ENCODE measurements around the gene ZNF22.
A peak's percentile ranks its signal among the peaks of the same experiment; 100 is the strongest.

ZNF22 gene

DNA sequence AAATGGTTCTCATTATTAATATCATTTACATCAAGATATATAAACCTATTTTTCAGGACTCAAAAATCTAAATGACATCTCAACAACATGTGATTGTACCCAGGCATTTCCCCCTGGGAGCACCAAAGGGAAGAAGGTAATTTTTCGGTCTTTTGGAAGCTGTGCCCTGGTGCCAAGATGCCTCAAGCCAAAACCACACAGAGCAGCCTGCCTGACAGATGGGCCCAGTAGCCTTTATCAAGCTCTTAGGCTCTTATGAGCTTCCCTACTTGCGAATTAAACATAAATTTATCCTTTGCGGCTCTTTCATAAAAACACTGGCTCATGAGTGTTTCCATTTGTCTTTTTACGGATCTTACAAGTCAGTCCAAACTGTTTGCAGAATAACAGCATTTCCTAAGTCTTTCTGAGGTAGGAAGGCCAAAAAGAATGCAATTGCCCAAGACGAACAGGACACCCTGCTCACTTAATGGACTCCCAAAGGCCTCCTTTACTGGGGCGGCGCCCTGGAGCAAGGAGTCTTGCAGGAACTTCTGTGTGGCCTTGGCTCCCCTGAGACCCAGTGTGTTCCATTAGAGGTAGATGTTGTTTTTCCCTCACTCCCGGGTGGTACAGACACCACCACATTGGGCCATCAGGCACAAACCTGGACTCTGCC, 45.2 kb upstream of the ZNF22 start:
- TF ChIP-seq, protein P1, sequence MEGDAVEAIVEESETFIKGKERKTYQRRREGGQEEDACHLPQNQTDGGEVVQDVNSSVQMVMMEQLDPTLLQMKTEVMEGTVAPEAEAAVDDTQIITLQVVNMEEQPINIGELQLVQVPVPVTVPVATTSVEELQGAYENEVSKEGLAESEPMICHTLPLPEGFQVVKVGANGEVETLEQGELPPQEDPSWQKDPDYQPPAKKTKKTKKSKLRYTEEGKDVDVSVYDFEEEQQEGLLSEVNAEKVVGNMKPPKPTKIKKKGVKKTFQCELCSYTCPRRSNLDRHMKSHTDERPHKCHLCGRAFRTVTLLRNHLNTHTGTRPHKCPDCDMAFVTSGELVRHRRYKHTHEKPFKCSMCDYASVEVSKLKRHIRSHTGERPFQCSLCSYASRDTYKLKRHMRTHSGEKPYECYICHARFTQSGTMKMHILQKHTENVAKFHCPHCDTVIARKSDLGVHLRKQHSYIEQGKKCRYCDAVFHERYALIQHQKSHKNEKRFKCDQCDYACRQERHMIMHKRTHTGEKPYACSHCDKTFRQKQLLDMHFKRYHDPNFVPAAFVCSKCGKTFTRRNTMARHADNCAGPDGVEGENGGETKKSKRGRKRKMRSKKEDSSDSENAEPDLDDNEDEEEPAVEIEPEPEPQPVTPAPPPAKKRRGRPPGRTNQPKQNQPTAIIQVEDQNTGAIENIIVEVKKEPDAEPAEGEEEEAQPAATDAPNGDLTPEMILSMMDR (IDR thresholded peaks at IDR 0.05; ENCODE audit: low read depth, low read length) = no peak
- H3K4me3 ChIP-seq (ENCODE audit: low read depth, low read length) = no peak overlapping the region
- DNase-seq = no peak
- no peak overlapping the region for H3K27ac ChIP-seq
- H3K36me3 ChIP-seq = no peaks in the 10 kb centered on the region; the same call in 1 of the 2 replicates
- H3K27me3 ChIP-seq (ENCODE audit: insufficient read depth, low read depth, severe bottlenecking) = no peaks in the 10 kb centered on the region
- peaks cover 3% of the 10 kb centered on the region for H3K9me3 ChIP-seq (ENCODE audit: severe bottlenecking)

DNA sequence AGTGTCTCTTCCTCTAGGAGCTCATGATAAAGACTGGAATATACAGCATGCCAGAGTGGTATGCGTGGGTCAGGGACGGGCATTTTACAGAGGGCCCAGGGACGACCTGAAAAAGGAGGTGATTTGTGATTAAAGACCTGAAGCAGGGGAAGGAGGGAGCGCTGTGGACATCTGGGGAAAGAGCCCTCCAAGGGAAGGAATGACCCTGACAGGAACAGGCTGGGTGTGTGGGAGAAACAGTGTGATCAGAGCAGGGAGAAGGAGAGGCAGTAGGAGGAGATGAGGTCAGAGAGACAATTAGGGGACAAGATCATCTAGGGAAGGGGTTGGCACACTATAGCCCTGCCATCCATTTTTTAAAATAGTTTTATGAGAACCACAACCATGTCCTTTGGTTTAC, 44.5 kb upstream of the ZNF22 start:
- no peak for DNase-seq
- Histone ChIP-seq H3K36me3 (no peaks in the 10 kb centered on the region; the same call in 1 of the 2 replicates), H3K9me3 (ENCODE audit: severe bottlenecking) (peaks cover 3% of the 10 kb centered on the region), H3K27ac (no peak overlapping the region), H3K4me3 (ENCODE audit: low read depth, low read length) (no peak overlapping the region), H3K27me3 (ENCODE audit: insufficient read depth, low read depth, severe bottlenecking) (no peaks in the 10 kb centered on the region)
- TF ChIP-seq, protein P1 (IDR thresholded peaks at IDR 0.05; ENCODE audit: low read depth, low read length) = no peak

DNA sequence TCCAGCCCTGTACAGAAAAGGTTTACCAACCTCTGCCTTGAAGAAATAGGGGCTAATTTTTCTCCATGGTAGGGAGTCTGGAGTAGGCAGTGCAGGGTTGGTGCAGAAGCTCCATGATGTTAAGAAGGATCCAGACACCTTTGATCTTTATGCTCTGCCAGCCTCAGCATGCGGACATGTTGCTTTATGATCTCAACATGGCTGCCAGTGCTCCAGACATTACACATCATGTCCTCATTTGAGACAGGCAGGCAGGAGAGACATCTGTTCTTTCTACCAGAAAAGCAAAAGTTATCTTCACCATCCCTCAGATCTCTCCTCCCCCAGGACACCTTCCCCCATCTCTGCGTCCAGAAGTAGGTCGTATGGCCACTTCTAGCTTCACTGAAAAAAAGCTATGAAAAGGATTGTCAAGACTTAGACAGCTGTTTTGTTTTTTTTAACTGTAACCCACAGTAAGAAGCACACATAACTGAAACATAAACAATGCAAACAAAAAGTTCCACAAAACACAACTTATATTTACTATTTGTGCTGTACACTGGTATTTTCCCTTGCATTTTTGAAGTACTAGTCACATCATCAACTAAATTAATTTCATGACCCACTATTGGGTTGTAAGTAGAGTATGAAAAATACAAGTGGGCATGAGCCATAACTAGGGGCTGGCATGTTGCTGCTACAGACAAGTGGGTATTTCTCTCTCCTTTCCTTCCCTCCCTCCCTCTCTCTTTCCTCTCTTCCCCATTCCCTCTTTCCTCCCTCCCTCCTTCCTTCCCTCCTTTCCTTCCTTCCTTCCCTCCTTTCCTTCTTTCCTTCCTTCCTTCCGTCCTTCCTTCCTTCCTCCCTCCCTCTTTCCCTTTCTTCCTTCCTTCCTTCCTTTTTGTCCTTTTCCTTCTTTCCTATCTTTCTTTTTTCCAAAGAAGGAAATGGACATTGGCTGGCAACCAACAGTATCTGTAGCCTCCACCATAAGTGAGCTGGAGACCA, 43.7 kb upstream of the ZNF22 start:
- Histone ChIP-seq H3K9me3 (ENCODE audit: severe bottlenecking) (peaks cover 3% of the 10 kb centered on the region), H3K27ac (no peak overlapping the region), H3K4me3 (ENCODE audit: low read depth, low read length) (no peak overlapping the region), H3K36me3 (no peaks in the 10 kb centered on the region; the same call in 1 of the 2 replicates), H3K27me3 (ENCODE audit: insufficient read depth, low read depth, severe bottlenecking) (no peaks in the 10 kb centered on the region)
- DNase-seq = no peak
- TF ChIP-seq, protein P1 (IDR thresholded peaks at IDR 0.05; ENCODE audit: low read depth, low read length) = no peak

DNA sequence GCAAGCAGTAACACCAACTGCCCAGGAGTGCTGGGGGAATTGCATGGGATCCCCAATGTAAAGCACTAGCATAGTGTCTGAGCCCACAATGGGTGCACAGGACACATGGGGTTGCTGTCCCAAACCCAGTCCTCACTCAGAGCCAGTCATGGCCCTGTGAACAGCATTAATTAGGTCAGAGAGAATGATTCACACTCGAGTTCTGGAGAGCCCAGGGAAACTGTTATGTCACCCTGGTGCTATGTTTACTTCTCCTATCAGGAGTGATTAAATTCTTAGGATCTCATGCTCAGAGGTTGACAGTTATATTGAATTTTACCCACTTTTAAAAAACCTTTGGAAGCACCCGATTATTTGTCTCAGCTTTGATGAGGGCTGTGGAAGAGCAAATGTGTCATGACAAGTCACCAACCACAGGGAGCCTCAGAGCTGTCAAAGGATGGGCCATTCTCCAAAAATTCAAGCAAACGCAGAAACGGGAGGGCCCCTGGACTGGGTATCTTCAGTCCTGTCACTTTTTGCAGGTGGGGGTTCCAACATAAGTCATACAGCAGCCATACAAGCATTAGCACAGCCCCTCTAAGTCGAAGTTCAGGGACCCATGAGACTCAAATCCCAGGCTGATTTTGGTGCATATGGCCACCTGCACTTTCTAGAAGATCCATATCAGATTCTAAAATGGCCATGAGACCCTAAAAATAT, 42.4 kb upstream of the ZNF22 start:
- TF ChIP-seq, protein P1 (IDR thresholded peaks at IDR 0.05; ENCODE audit: low read depth, low read length) = no peak
- peaks cover 3% of the 10 kb centered on the region for H3K9me3 ChIP-seq (ENCODE audit: severe bottlenecking)
- H3K27ac ChIP-seq = peak overlapping the region; percentile 92
- DNase-seq = no peak
- H3K4me3 ChIP-seq (ENCODE audit: low read depth, low read length) = peak overlapping the region; percentile 73
- no peaks in the 10 kb centered on the region for H3K27me3 ChIP-seq (ENCODE audit: insufficient read depth, low read depth, severe bottlenecking)
- no peaks in the 10 kb centered on the region; the same call in 1 of the 2 replicates for H3K36me3 ChIP-seq

DNA sequence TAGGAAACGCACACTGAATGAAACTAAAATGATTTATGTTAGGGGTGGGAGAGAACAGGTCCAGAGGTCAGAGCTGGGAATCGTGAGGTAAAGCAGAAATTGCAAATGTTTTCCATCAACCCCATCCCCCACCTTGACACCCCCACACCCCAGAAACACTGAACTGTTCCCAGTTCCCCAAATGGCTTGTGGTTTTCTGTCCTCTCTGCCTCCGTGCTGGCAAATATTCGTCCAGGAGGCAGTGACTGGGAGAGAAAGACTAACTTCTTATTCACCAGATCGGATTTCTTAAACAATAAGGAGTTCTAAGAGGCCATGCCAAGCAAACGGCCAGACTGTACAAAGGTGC, 41.9 kb upstream of the ZNF22 start:
- Histone ChIP-seq H3K27me3 (ENCODE audit: insufficient read depth, low read depth, severe bottlenecking) (no peaks in the 10 kb centered on the region), H3K4me3 (ENCODE audit: low read depth, low read length) (peak overlapping the region; percentile 73), H3K27ac (peak overlapping the region; percentile 92), H3K9me3 (ENCODE audit: severe bottlenecking) (peaks cover 3% of the 10 kb centered on the region), H3K36me3 (no peaks in the 10 kb centered on the region; the same call in 1 of the 2 replicates)
- TF ChIP-seq, protein P1 (IDR thresholded peaks at IDR 0.05; ENCODE audit: low read depth, low read length) = no peak
- DNase-seq = no peak

Measured in WERI-Rb-1 (cell line).